ACC112 (cell line): ENCODE data around the gene COG6.

Source experiments
- H2AFZ ChIP-seq: fragments of 200-600 bp; sonication (generic); one replicate; pipeline ENCODE4 v1.6.0; 2017; ENCODE audit warnings: antibody characterized with exemption, low read length; ENCODE audit not compliant: unreplicated experiment
- H3K27ac ChIP-seq: fragments of 200-600 bp; sonication (generic); 2 replicates; pipeline ENCODE4 v1.5.1; 2014; ENCODE audit warnings: low read depth, mild to moderate bottlenecking, antibody characterized with exemption, low read length, moderate library complexity
- H3K27me3 ChIP-seq: fragments of 200-600 bp; sonication (generic); 2 replicates; pipeline ENCODE4 v1.6.1; 2014; ENCODE audit warnings: mild to moderate bottlenecking, antibody characterized with exemption, low read length, moderate library complexity, mixed read lengths; ENCODE audit not compliant: insufficient read depth
- H3K36me3 ChIP-seq: fragments of 200-600 bp; sonication (generic); 2 replicates; pipeline ENCODE4 v1.6.1; 2016; ENCODE audit warnings: mild to moderate bottlenecking, antibody characterized with exemption, low read length, moderate library complexity, mixed read lengths; ENCODE audit not compliant: insufficient read depth
- H3K4me1 ChIP-seq: fragments of 200-600 bp; sonication (generic); one replicate; pipeline ENCODE4 v1.6.1; 2016; ENCODE audit warnings: low read length, mixed read lengths; ENCODE audit not compliant: insufficient read depth, unreplicated experiment, control insufficient read depth
- H3K4me3 ChIP-seq: fragments of 200-600 bp; sonication (generic); 2 replicates; pipeline ENCODE4 v1.5.1; 2014; ENCODE audit warnings: mild to moderate bottlenecking, low read depth, low read length
- H3K79me2 ChIP-seq: fragments of 200-600 bp; sonication (generic); one replicate; pipeline ENCODE4 v1.6.0; 2016; ENCODE audit warnings: low read length; ENCODE audit not compliant: control insufficient read depth, unreplicated experiment, insufficient read depth

COG6 gene

DNA sequence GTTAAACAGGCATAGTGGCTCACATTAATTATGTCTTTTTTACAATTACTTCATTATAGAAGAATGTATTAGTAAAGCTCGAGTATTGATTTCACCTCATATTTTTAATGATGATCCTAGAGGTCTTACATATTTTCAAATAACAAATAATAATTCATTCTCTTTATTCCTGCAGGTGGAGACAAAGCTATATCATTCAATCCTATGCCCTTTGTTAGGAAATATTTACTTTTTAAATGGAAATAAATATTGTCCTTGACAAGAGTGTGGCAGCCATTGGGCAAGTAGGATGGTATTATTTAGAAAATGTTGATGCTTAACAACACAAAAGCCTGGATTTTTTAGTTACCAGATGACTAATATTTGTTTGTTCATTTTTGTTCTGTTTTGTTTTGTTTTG is 127.6 kb downstream of the COG6 start:
- no peak overlapping the region for H3K27ac ChIP-seq

DNA sequence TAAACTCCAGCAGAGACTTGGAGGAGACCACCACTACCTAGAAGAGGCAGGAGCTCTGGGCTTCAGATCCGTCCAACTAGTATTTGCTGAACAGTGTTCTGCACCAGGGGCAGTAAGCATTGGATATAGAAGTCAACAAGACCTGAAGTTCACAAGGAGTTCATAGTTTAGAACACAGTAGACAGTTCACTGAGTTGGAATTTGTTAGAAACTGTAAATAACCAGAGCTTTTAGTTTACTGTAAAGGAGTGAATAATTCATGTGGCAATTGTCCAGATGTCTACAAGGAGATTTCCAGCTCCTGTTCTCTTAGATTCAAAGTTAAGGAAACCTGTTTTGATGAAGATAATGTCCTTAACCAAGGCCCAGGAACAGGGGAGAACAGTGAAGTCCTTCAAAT is 128.9 kb downstream of the COG6 start:
- no peaks in the 10 kb centered on the region for H3K79me2 ChIP-seq
- H3K36me3 ChIP-seq, result no peaks in the 10 kb centered on the region
- H3K4me3 ChIP-seq, result no peak overlapping the region
- H3K27me3 ChIP-seq, result no peaks in the 10 kb centered on the region
- H3K27ac ChIP-seq, result no peak overlapping the region
- H3K4me1 ChIP-seq, result peaks cover 18% of the 10 kb centered on the region
- no peak overlapping the region for H2AFZ ChIP-seq

More for the DNA sequence above, 127.6 kb downstream of the COG6 start:
- H3K27me3 ChIP-seq, result no peaks in the 10 kb centered on the region
- H3K4me3 ChIP-seq, result no peak overlapping the region
- no peaks in the 10 kb centered on the region for H3K36me3 ChIP-seq
- no peaks in the 10 kb centered on the region for H3K79me2 ChIP-seq
- no peak overlapping the region for H2AFZ ChIP-seq
- H3K4me1 ChIP-seq, result peaks cover 30% of the 10 kb centered on the region

DNA sequence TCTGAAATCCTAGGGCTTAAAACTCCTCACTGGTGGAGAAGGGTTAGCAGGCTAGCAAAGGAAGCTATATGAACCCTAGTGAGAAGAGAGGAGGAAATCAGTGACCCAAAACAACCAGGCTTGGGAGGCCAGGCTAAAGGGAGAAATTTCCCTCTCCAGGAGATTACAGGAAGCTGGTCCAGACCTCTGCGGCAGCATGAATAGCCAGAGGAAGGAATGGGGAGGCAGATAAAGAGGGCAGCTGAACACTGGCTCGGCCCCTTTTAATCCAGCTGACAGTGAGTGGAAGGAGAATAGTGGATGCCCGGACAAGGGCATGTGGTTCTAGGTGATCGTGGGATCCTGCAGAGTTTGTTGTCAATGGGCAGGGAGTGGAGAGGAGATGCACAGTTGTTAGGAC is 130.6 kb downstream of the COG6 start:
- Histone ChIP-seq H3K27me3 (no peaks in the 10 kb centered on the region), H3K4me3 (no peak overlapping the region), H2AFZ (no peak overlapping the region), H3K27ac (no peak overlapping the region), H3K79me2 (no peaks in the 10 kb centered on the region), H3K4me1 (peaks cover 10% of the 10 kb centered on the region), H3K36me3 (no peaks in the 10 kb centered on the region)

DNA sequence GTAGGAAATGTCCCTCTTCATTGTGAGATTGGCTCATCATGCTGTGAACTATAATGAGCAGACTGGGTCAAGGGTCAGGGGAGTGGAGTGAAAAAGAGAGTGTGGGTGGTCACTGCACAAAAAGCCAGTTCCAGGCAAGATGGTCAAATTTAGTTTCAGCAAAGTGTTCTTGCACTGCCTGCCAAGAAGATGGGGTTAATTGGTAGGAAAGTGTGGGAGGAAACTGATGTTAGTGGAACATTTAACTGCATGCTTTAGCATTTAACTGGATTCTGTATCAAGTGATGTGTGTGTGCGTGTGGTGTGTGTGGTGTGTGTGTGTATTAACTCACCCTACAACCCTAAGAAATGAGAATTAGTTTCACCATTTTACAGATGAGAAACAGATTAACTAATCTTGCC is 131.6 kb downstream of the COG6 start:
- Histone ChIP-seq H3K4me1 (peaks cover 10% of the 10 kb centered on the region), H2AFZ (no peak overlapping the region), H3K4me3 (no peak overlapping the region), H3K79me2 (no peaks in the 10 kb centered on the region), H3K36me3 (no peaks in the 10 kb centered on the region), H3K27me3 (no peaks in the 10 kb centered on the region), H3K27ac (no peak overlapping the region)

DNA sequence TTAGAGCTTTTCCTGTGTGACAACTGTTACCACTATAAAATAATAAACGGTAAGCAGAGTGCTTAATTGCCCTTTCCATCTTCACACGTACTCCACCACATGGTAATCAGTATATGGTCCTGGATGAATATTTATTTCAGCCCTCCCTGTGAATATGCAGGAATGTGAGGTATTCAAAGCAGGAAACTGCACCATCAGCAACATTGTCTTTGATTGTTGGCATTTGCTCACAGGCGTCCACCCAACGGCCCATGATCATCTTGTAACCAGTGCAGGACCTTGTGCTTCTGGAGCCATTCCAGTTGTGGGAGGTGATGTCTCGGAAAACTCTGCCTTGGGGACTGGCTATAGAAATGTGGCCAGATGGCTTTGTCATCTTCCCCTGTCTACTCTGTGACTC is 132.6 kb downstream of the COG6 start:
- no peak overlapping the region for H2AFZ ChIP-seq
- no peaks in the 10 kb centered on the region for H3K27me3 ChIP-seq
- H3K4me3 ChIP-seq, result no peak overlapping the region
- H3K79me2 ChIP-seq, result no peaks in the 10 kb centered on the region
- H3K36me3 ChIP-seq, result no peaks in the 10 kb centered on the region
- H3K27ac ChIP-seq, result no peak overlapping the region
- peaks cover 10% of the 10 kb centered on the region for H3K4me1 ChIP-seq

DNA sequence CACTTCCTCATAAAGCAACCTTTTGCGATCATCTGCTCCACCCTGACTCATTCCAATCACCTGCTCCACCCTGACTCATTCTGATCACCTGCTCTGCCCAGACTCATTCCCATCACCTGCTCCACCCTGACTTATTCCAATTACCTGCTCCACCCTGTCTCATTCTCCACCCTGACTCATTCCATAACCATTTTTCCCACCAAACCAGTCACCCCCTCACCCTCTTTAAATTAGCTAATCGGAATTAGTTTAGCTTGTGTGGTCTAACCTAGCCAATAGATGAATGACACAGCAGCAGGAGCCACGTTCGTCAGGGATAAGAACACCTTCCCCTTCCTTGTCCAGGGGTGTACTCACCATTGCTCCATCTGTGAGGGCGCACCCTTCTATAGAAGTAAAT is 134.0 kb downstream of the COG6 start:
- Histone ChIP-seq H2AFZ (no peak overlapping the region), H3K36me3 (no peaks in the 10 kb centered on the region), H3K4me1 (peaks cover 4% of the 10 kb centered on the region), H3K27ac (no peak overlapping the region), H3K79me2 (no peaks in the 10 kb centered on the region), H3K4me3 (no peak overlapping the region), H3K27me3 (no peaks in the 10 kb centered on the region)
